Left lung (tissue), 10 donors: ENCODE results near the gene SRGN. TPM values are rescaled to one million over a fixed set of nuclear protein-coding genes. Genes with fewer than 3 reads are reported as not detected.

Source experiments
- ATAC-seq: fragments of 200-7000 bp; cut with Tn5 transposase; one replicate; pipeline ENCODE4 v1.9.1; 2020; ENCODE audit warnings: moderate library complexity
- DNase-seq, 4 donors: peaks; one replicate each; pipeline ENCODE4 v3.0.0-alpha.2; 2013 to 2020
- H3K27ac ChIP-seq, 2 donors: fragments of 200-600 bp; sonication (generic) in 1 of 2; one replicate each; pipeline versions ENCODE4 v1.5.0 to v1.8.0; 2020 to 2021
- H3K27me3 ChIP-seq, 2 donors: fragments of 200-600 bp; sonication (generic) in 1 of 2; one replicate each; pipeline versions ENCODE4 v1.5.0 to v1.8.0; 2020 to 2021
- H3K36me3 ChIP-seq, 2 donors: fragments of 200-600 bp; sonication (generic) in 1 of 2; one replicate each; pipeline versions ENCODE4 v1.5.0 to v1.8.0; 2020 to 2021
- H3K4me1 ChIP-seq, 2 donors: fragments of 200-600 bp; one replicate each; pipeline ENCODE4 v1.8.0; 2021
- H3K4me3 ChIP-seq, 2 donors: fragments of 200-600 bp; sonication (generic) in 1 of 2; one replicate each; pipeline versions ENCODE4 v1.5.0 to v1.8.0; 2020 to 2021; ENCODE audit warnings: mild to moderate bottlenecking in 1 of 2
- H3K9me3 ChIP-seq, 2 donors: fragments of 200-600 bp; sonication (generic) in 1 of 2; one replicate each; pipeline versions ENCODE4 v1.5.0 to v1.8.0; 2020 to 2021
- CTCF ChIP-seq, 2 donors: fragments of 200-600 bp; sonication (generic) in 1 of 2; IDR thresholded peaks; one replicate each; pipeline versions ENCODE4 v1.5.0 to v1.8.0; 2021; ENCODE audit warnings: antibody characterized with exemption in 2 of 2
- intact Hi-C, 2 donors: fragments of 100-400 bp; cut with DNase I; formaldehyde crosslinking; loops; one replicate each; pipeline versions ENCODE4 v1.11.2 to v1.14.2; 2022
- polyA plus RNA-seq, 6 donors: library from polyadenylated mRNA; unstranded; fragments of 120-200 nt; gene quantifications; one replicate each; pipeline ENCODE4 v1.2.1, GENCODE V29; 2013; ENCODE audit not compliant: insufficient read length in 6 of 6
- total RNA-seq, 2 donors: library from RNA; stranded (reverse); fragmentation: NEBNext Ultra II Directional; extraction: Animal tissue kit (Norgen Biotek cat#: 25700); gene quantifications; one replicate each; pipeline ENCODE4 v1.2.1, GENCODE V29; 2021
- donor health status: DM: no; HTN: yes; CAD: no.
- donor health status: DM: no; HTN: no; CAD: no.

Gene SRGN
- total and polyA plus RNA-seq, 8 donors: 25.7 to 533 (median 36.1) TPM

- Histone ChIP-seq H3K9me3 (no peaks in the 10 kb centered on the region), H3K27me3 (no peaks in the 10 kb centered on the region), H3K36me3 (no peaks in the 10 kb centered on the region), H3K27ac (no peak overlapping the region), H3K4me3 (no peak overlapping the region), H3K4me1 (peaks cover under 1 to 66% of the 10 kb centered on the region in 2 donors)
- no peak for ATAC-seq
- no peak for DNase-seq
- TF ChIP-seq CTCF (IDR thresholded peaks at IDR 0.05): no peak
- intact Hi-C loops: no loop called here
These were observed 20.7 kb upstream of the SRGN start for GRCh38 chr10:69067189-69067588.

GRCh38 chr10:69068549-69068948 is 19.4 kb upstream of the SRGN start:
- DNase-seq (no peak), ATAC-seq (no peak)
- no peaks in the 10 kb centered on the region for H3K36me3 ChIP-seq
- peak overlapping the region in 1 of 2 donors; percentile 57 for H3K27ac ChIP-seq
- H3K27me3 ChIP-seq: no peaks in the 10 kb centered on the region
- H3K9me3 ChIP-seq: no peaks in the 10 kb centered on the region
- H3K4me3 ChIP-seq: no peak overlapping the region
- intact Hi-C loops: no loop called here
- peaks cover 0 to 65% of the 10 kb centered on the region in 2 donors for H3K4me1 ChIP-seq
- TF ChIP-seq CTCF (IDR thresholded peaks at IDR 0.05): no peak

- H3K36me3 ChIP-seq: no peaks in the 10 kb centered on the region
- ATAC-seq (no peak), DNase-seq (no peak)
- no peak for TF ChIP-seq CTCF (IDR thresholded peaks at IDR 0.05)
- no peak overlapping the region for H3K4me3 ChIP-seq
- H3K9me3 ChIP-seq: no peaks in the 10 kb centered on the region
- peaks cover 0 to 65% of the 10 kb centered on the region in 2 donors for H3K4me1 ChIP-seq
- H3K27me3 ChIP-seq: no peaks in the 10 kb centered on the region
- H3K27ac ChIP-seq: peak overlapping the region in 1 of 2 donors; percentile 57
- intact Hi-C loops: no loop called here
These were observed 18.5 kb upstream of the SRGN start for GRCh38 chr10:69069090-69070042.

- Histone ChIP-seq H3K9me3 (no peaks in the 10 kb centered on the region), H3K27ac (no peak overlapping the region), H3K4me3 (no peak overlapping the region), H3K4me1 (peaks cover 0 to 63% of the 10 kb centered on the region in 2 donors), H3K27me3 (no peaks in the 10 kb centered on the region), H3K36me3 (no peaks in the 10 kb centered on the region)
- intact Hi-C loops: no loop called here
- no peak for ATAC-seq
- TF ChIP-seq CTCF (IDR thresholded peaks at IDR 0.05): no peak
- no peak for DNase-seq
These were observed 17.0 kb upstream of the SRGN start for GRCh38 chr10:69070951-69071350.

GRCh38 chr10:69071610-69072009 is 16.3 kb upstream of the SRGN start:
- ATAC-seq: no peak
- Histone ChIP-seq H3K36me3 (no peaks in the 10 kb centered on the region), H3K4me1 (peaks cover 0 to 56% of the 10 kb centered on the region in 2 donors), H3K27ac (no peak overlapping the region), H3K9me3 (no peaks in the 10 kb centered on the region), H3K27me3 (no peaks in the 10 kb centered on the region), H3K4me3 (no peak overlapping the region)
- intact Hi-C loops: no loop called here
- TF ChIP-seq CTCF (IDR thresholded peaks at IDR 0.05): no peak
- DNase-seq: no peak
